ENCODE measurements around the gene KAT8. TPM values are rescaled to one million over a fixed set of nuclear protein-coding genes. Genes with fewer than 3 reads are reported as not detected.

The KAT8 gene
- total RNA-seq, 3 donors from 2014 or later = 61.1 to 83.1 (median 69.6) TPM

DNA sequence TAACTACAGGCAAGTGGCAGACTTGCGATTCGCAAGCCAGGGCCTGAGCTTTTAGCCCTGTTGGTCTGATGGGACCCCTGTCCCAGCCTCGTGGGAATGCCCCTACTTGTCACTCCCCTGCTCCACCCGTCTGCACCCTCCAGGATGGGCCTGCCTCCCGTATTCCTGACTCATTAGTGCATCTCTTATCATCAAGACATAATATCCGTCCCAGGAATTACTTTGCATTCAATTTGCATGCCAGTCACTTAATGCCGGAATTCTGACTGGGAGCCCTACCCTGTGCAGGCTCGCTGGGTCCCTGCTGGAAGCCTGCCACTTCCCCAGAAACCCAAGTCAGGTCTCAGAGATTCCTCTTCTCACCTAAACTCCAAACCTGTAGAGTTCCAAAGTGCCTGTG, 32.1 kb upstream of the KAT8 start:
- no peak for ATAC-seq
- DNase-seq = no peak
- Histone ChIP-seq H3K9me3 (no peaks in the 10 kb centered on the region), H3K4me3 (no peak overlapping the region), H3K4me1 (ENCODE audit: low read depth) (no peaks in the 10 kb centered on the region), H3K36me3 (ENCODE audit: low read depth) (no peaks in the 10 kb centered on the region)
- TF ChIP-seq, protein P1, sequence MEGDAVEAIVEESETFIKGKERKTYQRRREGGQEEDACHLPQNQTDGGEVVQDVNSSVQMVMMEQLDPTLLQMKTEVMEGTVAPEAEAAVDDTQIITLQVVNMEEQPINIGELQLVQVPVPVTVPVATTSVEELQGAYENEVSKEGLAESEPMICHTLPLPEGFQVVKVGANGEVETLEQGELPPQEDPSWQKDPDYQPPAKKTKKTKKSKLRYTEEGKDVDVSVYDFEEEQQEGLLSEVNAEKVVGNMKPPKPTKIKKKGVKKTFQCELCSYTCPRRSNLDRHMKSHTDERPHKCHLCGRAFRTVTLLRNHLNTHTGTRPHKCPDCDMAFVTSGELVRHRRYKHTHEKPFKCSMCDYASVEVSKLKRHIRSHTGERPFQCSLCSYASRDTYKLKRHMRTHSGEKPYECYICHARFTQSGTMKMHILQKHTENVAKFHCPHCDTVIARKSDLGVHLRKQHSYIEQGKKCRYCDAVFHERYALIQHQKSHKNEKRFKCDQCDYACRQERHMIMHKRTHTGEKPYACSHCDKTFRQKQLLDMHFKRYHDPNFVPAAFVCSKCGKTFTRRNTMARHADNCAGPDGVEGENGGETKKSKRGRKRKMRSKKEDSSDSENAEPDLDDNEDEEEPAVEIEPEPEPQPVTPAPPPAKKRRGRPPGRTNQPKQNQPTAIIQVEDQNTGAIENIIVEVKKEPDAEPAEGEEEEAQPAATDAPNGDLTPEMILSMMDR (IDR thresholded peaks at IDR 0.05) = no peak
- intact Hi-C loops (cut with DNase I, micrococcal nuclease) = no loop called here

DNA sequence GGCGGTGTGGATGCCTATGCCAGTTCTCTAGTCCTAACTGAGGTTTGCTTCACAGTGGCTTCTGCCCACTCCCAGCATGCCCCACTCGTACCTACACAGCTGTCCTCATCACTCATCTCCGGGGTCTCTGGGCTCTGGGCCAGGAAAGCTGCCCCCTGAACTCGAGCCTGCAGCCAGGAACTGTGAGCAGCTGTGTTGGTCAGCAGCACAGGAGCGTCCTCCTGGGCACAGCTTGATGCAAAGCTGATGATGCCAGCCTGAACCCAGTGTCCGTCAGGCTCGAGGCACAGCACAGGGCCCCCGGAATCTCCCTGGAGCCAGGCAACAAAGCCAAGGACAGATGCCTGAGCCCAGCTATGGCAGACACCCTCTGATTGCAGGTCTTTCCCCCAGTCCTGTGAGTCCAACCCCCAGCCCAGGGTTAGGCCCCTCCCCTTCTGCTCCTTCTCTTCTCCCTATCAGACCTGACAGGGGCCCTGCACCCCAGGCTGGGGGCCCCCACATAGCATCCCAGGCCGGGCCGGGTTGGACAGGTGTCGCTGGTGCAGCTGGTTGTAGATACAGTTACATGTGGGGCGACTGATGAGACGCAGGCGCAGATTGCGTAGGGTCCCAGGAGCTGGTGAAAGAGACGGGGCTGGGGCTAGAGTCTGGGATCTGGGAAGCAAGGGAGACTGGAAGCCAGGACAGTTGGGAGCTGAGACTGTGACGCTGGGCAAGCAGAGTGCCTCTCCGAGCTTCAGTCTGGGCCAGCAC, 31.4 kb upstream of the KAT8 start:
- intact Hi-C loops (cut with DNase I, micrococcal nuclease) = no loop called here
- ATAC-seq = no peak
- Histone ChIP-seq H3K4me3 (no peak overlapping the region), H3K4me1 (ENCODE audit: low read depth) (no peaks in the 10 kb centered on the region), H3K9me3 (no peaks in the 10 kb centered on the region), H3K36me3 (ENCODE audit: low read depth) (no peaks in the 10 kb centered on the region)
- no peak for DNase-seq
- TF ChIP-seq, protein P1 (IDR thresholded peaks at IDR 0.05) = no peak

DNA sequence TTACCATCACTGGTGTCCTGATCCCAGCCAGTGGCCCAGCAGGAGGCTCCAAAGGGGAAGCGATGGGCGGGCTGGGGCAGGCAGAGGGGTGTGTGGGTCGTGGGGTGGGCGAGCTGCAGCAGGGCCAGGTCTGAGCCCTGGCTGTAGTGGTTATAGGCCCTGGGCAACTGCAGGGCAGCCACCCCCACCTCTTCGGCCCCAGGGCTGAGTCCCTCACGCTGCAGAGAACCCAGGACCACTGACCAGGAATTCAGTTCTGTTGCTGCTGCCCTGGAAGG, 30.9 kb upstream of the KAT8 start:
- no peak for ATAC-seq
- Histone ChIP-seq H3K4me3 (no peak overlapping the region), H3K9me3 (no peaks in the 10 kb centered on the region), H3K4me1 (ENCODE audit: low read depth) (no peaks in the 10 kb centered on the region), H3K36me3 (ENCODE audit: low read depth) (no peaks in the 10 kb centered on the region)
- no peak for DNase-seq
- TF ChIP-seq, protein P1 (IDR thresholded peaks at IDR 0.05) = no peak
- intact Hi-C loops (cut with DNase I, micrococcal nuclease) = no loop called here

DNA sequence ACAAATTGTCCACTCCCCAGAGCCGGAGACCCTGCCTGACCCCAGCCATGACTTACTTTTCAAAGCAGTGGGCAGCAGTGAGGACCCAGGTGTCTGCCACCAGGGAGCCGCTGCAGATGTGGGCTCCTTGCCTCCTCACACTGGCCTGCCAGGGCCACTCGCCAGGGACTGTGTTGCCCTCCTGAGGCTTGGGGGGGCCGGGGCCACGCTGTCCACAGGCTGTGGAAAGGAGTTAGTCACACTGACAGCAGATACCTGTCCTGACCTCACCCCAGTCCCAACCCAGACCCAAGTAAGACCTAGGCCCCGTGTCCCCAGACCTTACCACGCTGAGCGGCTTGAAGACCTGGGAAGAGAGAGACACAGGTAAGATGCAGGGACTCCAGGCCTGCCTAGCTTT, 30.0 kb upstream of the KAT8 start:
- Histone ChIP-seq H3K4me1 (ENCODE audit: low read depth) (no peaks in the 10 kb centered on the region), H3K36me3 (ENCODE audit: low read depth) (no peaks in the 10 kb centered on the region), H3K4me3 (no peak overlapping the region), H3K9me3 (no peaks in the 10 kb centered on the region)
- ATAC-seq (no peak), DNase-seq (no peak)
- intact Hi-C loops (cut with DNase I, micrococcal nuclease) = no loop called here
- TF ChIP-seq, protein P1 (IDR thresholded peaks at IDR 0.05) = no peak

DNA sequence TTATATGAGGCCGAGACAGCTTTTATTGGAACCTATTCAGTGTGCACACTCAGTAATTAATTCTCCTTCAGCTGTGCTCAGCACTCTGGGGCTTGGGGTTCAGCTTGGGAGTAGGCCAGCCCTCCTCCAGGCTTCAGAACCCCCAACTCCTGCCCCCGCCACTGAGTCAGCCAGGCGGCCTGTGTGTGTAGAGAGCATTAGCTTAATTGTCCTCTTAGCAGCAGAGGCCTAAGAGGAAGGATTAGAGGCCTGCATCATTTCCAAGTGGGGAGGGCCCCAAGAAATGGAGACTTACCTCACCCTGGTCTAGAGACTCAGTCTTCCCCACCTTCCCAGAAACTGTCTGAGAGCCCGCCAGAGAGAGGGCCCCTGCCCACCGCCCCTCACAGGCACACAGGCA, 29.5 kb upstream of the KAT8 start:
- Histone ChIP-seq H3K9me3 (no peaks in the 10 kb centered on the region), H3K4me1 (ENCODE audit: low read depth) (no peaks in the 10 kb centered on the region), H3K4me3 (no peak overlapping the region), H3K36me3 (ENCODE audit: low read depth) (no peaks in the 10 kb centered on the region)
- no peak for ATAC-seq
- intact Hi-C loops (cut with DNase I, micrococcal nuclease) = no loop called here
- TF ChIP-seq, protein P1 (IDR thresholded peaks at IDR 0.05) = no peak
- DNase-seq = no peak
